MM.1S (cell line): Measurements from ENCODE around the gene KCTD17.

ENCODE experiments used
- DNase-seq: peaks from one replicate; pipeline ENCODE4 v3.0.0-alpha.2; 2015
- H2AFZ ChIP-seq: fragments of 300-600 bp; sonication (generic); 2 replicates; pipeline ENCODE4 v1.6.0; 2016; ENCODE audit warnings: antibody characterized with exemption, low read length
- H3F3A ChIP-seq: fragments of 300-600 bp; sonication (generic); 2 replicates; pipeline ENCODE4 v1.6.1; 2016; ENCODE audit warnings: mild to moderate bottlenecking, antibody characterized with exemption, low read length, moderate library complexity, mixed read lengths; ENCODE audit not compliant: insufficient read depth
- H3K27ac ChIP-seq: fragments of 300-600 bp; sonication (generic); 2 replicates; pipeline ENCODE4 v1.5.1; 2016; ENCODE audit warnings: mild to moderate bottlenecking, low read length
- H3K27me3 ChIP-seq: fragments of 300-600 bp; sonication (generic); replicated peaks from 2 replicates; pipeline ENCODE4 v1.6.0; 2016; ENCODE audit warnings: low read length; ENCODE audit not compliant: insufficient read depth
- H3K36me3 ChIP-seq: fragments of 300-600 bp; sonication (generic); replicated peaks from 2 replicates; pipeline ENCODE4 v1.6.1; 2016; ENCODE audit warnings: mild to moderate bottlenecking, low read length, mixed read lengths; ENCODE audit not compliant: insufficient read depth
- H3K4me1 ChIP-seq: fragments of 300-600 bp; sonication (generic); 2 replicates; pipeline ENCODE4 v1.6.1; 2016; ENCODE audit warnings: low read length, mixed read lengths
- H3K4me2 ChIP-seq: fragments of 300-600 bp; sonication (generic); 2 replicates; pipeline ENCODE4 v1.6.0; 2016; ENCODE audit warnings: low read depth, low read length
- H3K4me3 ChIP-seq: fragments of 300-600 bp; sonication (generic); 2 replicates; pipeline ENCODE4 v1.5.1; 2016; ENCODE audit warnings: low read length, mixed read lengths
- H3K79me2 ChIP-seq: fragments of 300-600 bp; sonication (generic); 2 replicates; pipeline ENCODE4 v1.6.1; 2016; ENCODE audit warnings: mixed run types, low read length, mixed read lengths
- H3K9ac ChIP-seq: fragments of 300-600 bp; sonication (generic); 2 replicates; pipeline ENCODE4 v1.6.1; 2016; ENCODE audit warnings: low read length, mixed read lengths
- H3K9me2 ChIP-seq: fragments of 300-600 bp; sonication (generic); replicated peaks from 2 replicates; pipeline ENCODE4 v1.6.1; 2016; ENCODE audit warnings: mild to moderate bottlenecking, low read length, mixed read lengths; ENCODE audit not compliant: insufficient read depth
- H3K9me3 ChIP-seq: fragments of 300-600 bp; sonication (generic); replicated peaks from 2 replicates; pipeline ENCODE4 v1.6.1; 2016; ENCODE audit warnings: mild to moderate bottlenecking, low read length, mixed read lengths; ENCODE audit not compliant: insufficient read depth
- H4K20me1 ChIP-seq: fragments of 300-600 bp; sonication (generic); 2 replicates; pipeline ENCODE4 v1.6.1; 2016; ENCODE audit warnings: mild to moderate bottlenecking, low read length, moderate library complexity, mixed read lengths; ENCODE audit not compliant: insufficient read depth
- EZH2 ChIP-seq: fragments of 300-600 bp; sonication (generic); optimal IDR thresholded peaks from 2 replicates; pipeline ENCODE3; 2017; ENCODE audit warnings: low read depth, mild to moderate bottlenecking, antibody characterized with exemption, low read length, mixed read lengths
- EZH2phosphoT487 ChIP-seq: fragments of 300-600 bp; sonication (generic); IDR thresholded peaks from 2 replicates; pipeline ENCODE4 v1.6.1; 2018; ENCODE audit warnings: antibody characterized with exemption, low read length
- TF ChIP-seq, protein P1 (sequence below): fragments of 300-600 bp; sonication (generic); IDR thresholded peaks from 2 replicates; pipeline ENCODE4 v1.5.1; 2016; ENCODE audit warnings: antibody characterized with exemption, low read length, mixed read lengths

The KCTD17 gene

GRCh38 chr22:37021710-37022482, 29.6 kb upstream of the KCTD17 start:
- Histone ChIP-seq H3K79me2 (peaks cover 9% of the 10 kb centered on the region; the same call in 1 of the 2 replicates), H3K4me3 (no peak overlapping the region), H2AFZ (no peak overlapping the region), H3K9me2 (no peaks in the 10 kb centered on the region), H3K4me2 (no peak overlapping the region), H4K20me1 (no peaks in the 10 kb centered on the region), H3K27me3 (no peaks in the 10 kb centered on the region), H3K9ac (no peak overlapping the region), H3K4me1 (peaks cover 15% of the 10 kb centered on the region), H3K36me3 (no peaks in the 10 kb centered on the region), H3K27ac (no peak overlapping the region), H3K9me3 (no peaks in the 10 kb centered on the region), H3F3A (no peaks in the 10 kb centered on the region)
- DNase-seq = peak; percentile 45
- TF ChIP-seq, protein P1, sequence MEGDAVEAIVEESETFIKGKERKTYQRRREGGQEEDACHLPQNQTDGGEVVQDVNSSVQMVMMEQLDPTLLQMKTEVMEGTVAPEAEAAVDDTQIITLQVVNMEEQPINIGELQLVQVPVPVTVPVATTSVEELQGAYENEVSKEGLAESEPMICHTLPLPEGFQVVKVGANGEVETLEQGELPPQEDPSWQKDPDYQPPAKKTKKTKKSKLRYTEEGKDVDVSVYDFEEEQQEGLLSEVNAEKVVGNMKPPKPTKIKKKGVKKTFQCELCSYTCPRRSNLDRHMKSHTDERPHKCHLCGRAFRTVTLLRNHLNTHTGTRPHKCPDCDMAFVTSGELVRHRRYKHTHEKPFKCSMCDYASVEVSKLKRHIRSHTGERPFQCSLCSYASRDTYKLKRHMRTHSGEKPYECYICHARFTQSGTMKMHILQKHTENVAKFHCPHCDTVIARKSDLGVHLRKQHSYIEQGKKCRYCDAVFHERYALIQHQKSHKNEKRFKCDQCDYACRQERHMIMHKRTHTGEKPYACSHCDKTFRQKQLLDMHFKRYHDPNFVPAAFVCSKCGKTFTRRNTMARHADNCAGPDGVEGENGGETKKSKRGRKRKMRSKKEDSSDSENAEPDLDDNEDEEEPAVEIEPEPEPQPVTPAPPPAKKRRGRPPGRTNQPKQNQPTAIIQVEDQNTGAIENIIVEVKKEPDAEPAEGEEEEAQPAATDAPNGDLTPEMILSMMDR = peak; percentile 82
- TF ChIP-seq EZH2phosphoT487 = no peak

- no peaks in the 10 kb centered on the region for H3K9me3 ChIP-seq
- TF ChIP-seq EZH2phosphoT487 (no peak), EZH2 (no peak)
- TF ChIP-seq, protein P1 = no peak
- H4K20me1 ChIP-seq = no peaks in the 10 kb centered on the region
- no peak overlapping the region for H3K4me3 ChIP-seq
- DNase-seq = no peak
- H3K27me3 ChIP-seq = no peaks in the 10 kb centered on the region
- H3K79me2 ChIP-seq = peaks cover 9% of the 10 kb centered on the region; the same call in 1 of the 2 replicates
- no peaks in the 10 kb centered on the region for H3F3A ChIP-seq
- no peak overlapping the region for H3K4me2 ChIP-seq
- H3K9me2 ChIP-seq = no peaks in the 10 kb centered on the region
- no peaks in the 10 kb centered on the region for H3K36me3 ChIP-seq
- H2AFZ ChIP-seq = no peak overlapping the region
- peaks cover 15% of the 10 kb centered on the region for H3K4me1 ChIP-seq
- H3K27ac ChIP-seq = no peak overlapping the region
- H3K9ac ChIP-seq = no peak overlapping the region
Measured at GRCh38 chr22:37022483-37023337, 28.8 kb upstream of the KCTD17 start.

DNA sequence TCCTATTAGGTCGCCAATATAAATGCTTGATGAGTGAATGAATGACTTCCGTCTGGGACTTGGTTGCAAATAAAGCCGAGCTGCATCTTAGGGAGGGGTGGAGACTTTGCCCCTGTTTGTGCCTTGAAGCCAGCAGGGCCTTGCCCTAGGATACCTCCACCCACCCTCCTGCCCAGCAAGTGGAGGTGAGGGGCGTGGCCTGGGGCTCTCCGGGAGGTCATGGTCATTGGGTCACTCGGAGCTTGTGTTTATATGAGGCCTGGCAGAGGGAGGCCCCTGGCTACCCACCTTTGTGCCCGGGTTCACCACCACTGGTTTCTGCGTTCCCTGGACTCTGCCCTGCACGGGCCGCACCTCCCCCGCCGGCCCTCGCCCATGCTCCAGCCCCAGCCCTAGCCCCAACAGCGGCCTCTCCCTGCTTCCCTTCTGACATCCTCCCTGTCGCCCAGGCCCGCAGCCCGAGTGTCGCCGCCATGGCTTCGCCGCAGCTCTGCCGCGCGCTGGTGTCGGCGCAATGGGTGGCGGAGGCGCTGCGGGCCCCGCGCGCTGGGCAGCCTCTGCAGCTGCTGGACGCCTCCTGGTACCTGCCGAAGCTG, 27.7 kb upstream of the KCTD17 start:
- Histone ChIP-seq H3K9me3 (no peaks in the 10 kb centered on the region), H3K79me2 (peaks cover 9% of the 10 kb centered on the region; the same call in 1 of the 2 replicates), H3K27me3 (no peaks in the 10 kb centered on the region), H3K9me2 (no peaks in the 10 kb centered on the region), H3K4me1 (peaks cover 15% of the 10 kb centered on the region), H4K20me1 (no peaks in the 10 kb centered on the region), H3K4me2 (no peak overlapping the region), H3K4me3 (no peak overlapping the region), H3K36me3 (no peaks in the 10 kb centered on the region), H3K9ac (no peak overlapping the region), H3K27ac (no peak overlapping the region), H2AFZ (no peak overlapping the region), H3F3A (no peaks in the 10 kb centered on the region)
- TF ChIP-seq, protein P1 = no peak
- TF ChIP-seq EZH2 (no peak), EZH2phosphoT487 (no peak)
- DNase-seq = no peak
